Activated CD4-positive, alpha-beta memory T cell treated with anti-CD3 and anti-CD28 coated beads, Interleukin-2, amount 10 ng/mL, durations not matched to agents 7 days and 5 days (primary cell): ENCODE data around the gene KCNQ5. TPM values are rescaled to one million over a fixed set of nuclear protein-coding genes. Genes with fewer than 3 reads are reported as not detected.

ENCODE experiments used
- CTCF ChIA-PET: fragments of 350-600 bp; sonication (Branson Sonifier 250); formaldehyde crosslinking; loops from one replicate; lab custom pipeline; 2021; ENCODE audit warnings: antibody characterized with exemption, inconsistent platforms; lab: Charles Lee
- POLR2A ChIA-PET: fragments of 350-600 bp; sonication (Branson Sonifier 250); formaldehyde crosslinking; loops from one replicate; lab custom pipeline; 2021; ENCODE audit warnings: antibody characterized with exemption; lab: Charles Lee
- DNase-seq: peaks from one replicate; pipeline ENCODE4 v3.0.0-alpha.2; 2020
- H3K27ac Mint-ChIP-seq: one replicate; pipeline ENCODE4 v1.8.0; 2021; ENCODE audit warnings: mild to moderate bottlenecking, mixed read lengths
- H3K27me3 Mint-ChIP-seq: one replicate; pipeline ENCODE4 v1.8.0; 2021; ENCODE audit warnings: mixed read lengths
- H3K36me3 Mint-ChIP-seq: one replicate; pipeline ENCODE4 v1.8.0; 2021; ENCODE audit warnings: low read depth, mixed read lengths
- H3K4me1 Mint-ChIP-seq: one replicate; pipeline ENCODE4 v1.8.0; 2021; ENCODE audit warnings: mixed read lengths
- H3K4me3 Mint-ChIP-seq: one replicate; pipeline ENCODE4 v1.8.0; 2021; ENCODE audit warnings: mild to moderate bottlenecking, mixed read lengths
- H3K9me3 Mint-ChIP-seq: one replicate; pipeline ENCODE4 v1.8.0; 2021; ENCODE audit warnings: mixed read lengths
- total RNA-seq, 2 experiments: library from RNA; stranded (reverse); gene quantifications; one replicate each; pipeline ENCODE4 v1.2.3, GENCODE V29; 2021

Gene KCNQ5
- total RNA-seq, 2 experiments from 2014 or later, result 4.3 to 4.7 TPM

- POLR2A ChIA-PET, result no interaction called here
- Mint-ChIP-seq H3K27ac (no peak overlapping the region), H3K27me3 (no peaks in the 10 kb centered on the region), H3K36me3 (no peaks in the 10 kb centered on the region), H3K4me3 (no peak overlapping the region), H3K4me1 (peaks cover 3% of the 10 kb centered on the region), H3K9me3 (no peaks in the 10 kb centered on the region)
- CTCF ChIA-PET, result no interaction called here
- no peak for DNase-seq
Measured at GRCh38 chr6:72665599-72665998, 43.7 kb downstream of the KCNQ5 start.

- ChIA-PET CTCF (no interaction called here), POLR2A (no interaction called here)
- Mint-ChIP-seq H3K4me3 (no peak overlapping the region), H3K9me3 (no peaks in the 10 kb centered on the region), H3K27me3 (no peaks in the 10 kb centered on the region), H3K36me3 (no peaks in the 10 kb centered on the region), H3K4me1 (peaks cover 5% of the 10 kb centered on the region), H3K27ac (no peak overlapping the region)
- no peak for DNase-seq
Measured at GRCh38 chr6:72669324-72669723, 47.5 kb downstream of the KCNQ5 start.

- no peak for DNase-seq
- ChIA-PET POLR2A (no interaction called here), CTCF (no interaction called here)
- H3K27me3 Mint-ChIP-seq, result no peaks in the 10 kb centered on the region
- H3K9me3 Mint-ChIP-seq, result no peaks in the 10 kb centered on the region
- no peaks in the 10 kb centered on the region for H3K36me3 Mint-ChIP-seq
- H3K27ac Mint-ChIP-seq, result no peak overlapping the region
- peaks cover 5% of the 10 kb centered on the region for H3K4me1 Mint-ChIP-seq
- H3K4me3 Mint-ChIP-seq, result no peak overlapping the region
Measured at GRCh38 chr6:72672906-72673305, 51.0 kb downstream of the KCNQ5 start.

- H3K36me3 Mint-ChIP-seq, result no peaks in the 10 kb centered on the region
- H3K27me3 Mint-ChIP-seq, result no peaks in the 10 kb centered on the region
- ChIA-PET POLR2A (no interaction called here), CTCF (no interaction called here)
- peaks cover 2% of the 10 kb centered on the region for H3K4me1 Mint-ChIP-seq
- no peak for DNase-seq
- H3K4me3 Mint-ChIP-seq, result no peak overlapping the region
- H3K27ac Mint-ChIP-seq, result no peak overlapping the region
- H3K9me3 Mint-ChIP-seq, result no peaks in the 10 kb centered on the region
Measured at GRCh38 chr6:72674842-72675241, 53.0 kb downstream of the KCNQ5 start.

GRCh38 chr6:72675396-72675795 lies 53.5 kb downstream of the KCNQ5 start:
- Mint-ChIP-seq H3K4me1 (peaks cover 2% of the 10 kb centered on the region), H3K27ac (no peak overlapping the region), H3K27me3 (no peaks in the 10 kb centered on the region), H3K4me3 (no peak overlapping the region), H3K36me3 (no peaks in the 10 kb centered on the region), H3K9me3 (no peaks in the 10 kb centered on the region)
- no peak for DNase-seq
- POLR2A ChIA-PET, result no interaction called here
- CTCF ChIA-PET, result no interaction called here

- no peak overlapping the region for H3K27ac Mint-ChIP-seq
- H3K4me1 Mint-ChIP-seq, result no peaks in the 10 kb centered on the region
- ChIA-PET POLR2A (no interaction called here), CTCF (interaction anchor here (1.6 kb wide), 1 partner anchor 453 kb away, joined by 3 read pairs; no protein-coding TSS in a partner anchor)
- no peaks in the 10 kb centered on the region for H3K9me3 Mint-ChIP-seq
- H3K27me3 Mint-ChIP-seq, result no peaks in the 10 kb centered on the region
- no peaks in the 10 kb centered on the region for H3K36me3 Mint-ChIP-seq
- no peak overlapping the region for H3K4me3 Mint-ChIP-seq
- DNase-seq, result no peak
Measured at GRCh38 chr6:72676995-72677394, 55.1 kb downstream of the KCNQ5 start.

- H3K27me3 Mint-ChIP-seq, result no peaks in the 10 kb centered on the region
- H3K27ac Mint-ChIP-seq, result no peak overlapping the region
- CTCF ChIA-PET, result interaction anchor here (1.6 kb wide), 1 partner anchor 452 kb away, joined by 3 read pairs; no protein-coding TSS in a partner anchor
- POLR2A ChIA-PET, result no interaction called here
- no peaks in the 10 kb centered on the region for H3K36me3 Mint-ChIP-seq
- no peak for DNase-seq
- no peaks in the 10 kb centered on the region for H3K9me3 Mint-ChIP-seq
- no peaks in the 10 kb centered on the region for H3K4me1 Mint-ChIP-seq
- no peak overlapping the region for H3K4me3 Mint-ChIP-seq
Measured at GRCh38 chr6:72677740-72678139, 55.9 kb downstream of the KCNQ5 start.

GRCh38 chr6:72683797-72684196 lies 61.9 kb downstream of the KCNQ5 start:
- ChIA-PET CTCF (interaction anchor here (0.7 to 1.3 kb wide), 2 partner anchors 16 to 20 kb away, joined by 3 to 4 read pairs; no protein-coding TSS in a partner anchor), POLR2A (interaction anchor here (0.8 kb wide), 1 partner anchor 847 kb away, joined by 3 read pairs; no protein-coding TSS in a partner anchor)
- H3K9me3 Mint-ChIP-seq, result no peaks in the 10 kb centered on the region
- H3K36me3 Mint-ChIP-seq, result no peaks in the 10 kb centered on the region
- DNase-seq, result no peak
- H3K4me1 Mint-ChIP-seq, result peaks cover 7% of the 10 kb centered on the region
- H3K27me3 Mint-ChIP-seq, result no peaks in the 10 kb centered on the region
- no peak overlapping the region for H3K27ac Mint-ChIP-seq
- no peak overlapping the region for H3K4me3 Mint-ChIP-seq

- H3K4me1 Mint-ChIP-seq, result no peaks in the 10 kb centered on the region
- DNase-seq, result no peak
- H3K9me3 Mint-ChIP-seq, result no peaks in the 10 kb centered on the region
- peaks cover 2% of the 10 kb centered on the region for H3K36me3 Mint-ChIP-seq
- no peaks in the 10 kb centered on the region for H3K27me3 Mint-ChIP-seq
- ChIA-PET CTCF (interaction anchor here (1.3 kb wide), 1 partner anchor 73 kb away, joined by 3 read pairs; no protein-coding TSS in a partner anchor), POLR2A (no interaction called here)
- no peak overlapping the region for H3K27ac Mint-ChIP-seq
- H3K4me3 Mint-ChIP-seq, result no peak overlapping the region
Measured at GRCh38 chr6:72689107-72689954, 67.5 kb downstream of the KCNQ5 start.

GRCh38 chr6:72691249-72691648 lies 69.4 kb downstream of the KCNQ5 start:
- ChIA-PET CTCF (no interaction called here), POLR2A (no interaction called here)
- Mint-ChIP-seq H3K4me1 (no peaks in the 10 kb centered on the region), H3K4me3 (no peak overlapping the region), H3K36me3 (peaks cover 2% of the 10 kb centered on the region), H3K27ac (no peak overlapping the region), H3K9me3 (no peaks in the 10 kb centered on the region), H3K27me3 (no peaks in the 10 kb centered on the region)
- DNase-seq, result no peak

GRCh38 chr6:72696055-72696454 lies 74.2 kb downstream of the KCNQ5 start:
- DNase-seq, result no peak
- no peaks in the 10 kb centered on the region for H3K36me3 Mint-ChIP-seq
- no peaks in the 10 kb centered on the region for H3K4me1 Mint-ChIP-seq
- POLR2A ChIA-PET, result no interaction called here
- CTCF ChIA-PET, result no interaction called here
- H3K4me3 Mint-ChIP-seq, result no peak overlapping the region
- peaks cover 3% of the 10 kb centered on the region for H3K9me3 Mint-ChIP-seq
- H3K27me3 Mint-ChIP-seq, result no peaks in the 10 kb centered on the region
- H3K27ac Mint-ChIP-seq, result no peak overlapping the region

GRCh38 chr6:72699159-72699558 lies 77.3 kb downstream of the KCNQ5 start:
- no peaks in the 10 kb centered on the region for H3K4me1 Mint-ChIP-seq
- no peaks in the 10 kb centered on the region for H3K36me3 Mint-ChIP-seq
- no peak overlapping the region for H3K27ac Mint-ChIP-seq
- CTCF ChIA-PET, result interaction anchor here (0.8 kb wide), 1 partner anchor 15 kb away, joined by 3 read pairs; no protein-coding TSS in a partner anchor
- H3K9me3 Mint-ChIP-seq, result peaks cover 3% of the 10 kb centered on the region
- H3K27me3 Mint-ChIP-seq, result no peaks in the 10 kb centered on the region
- POLR2A ChIA-PET, result no interaction called here
- DNase-seq, result no peak
- no peak overlapping the region for H3K4me3 Mint-ChIP-seq

- ChIA-PET CTCF (no interaction called here), POLR2A (no interaction called here)
Measured at GRCh38 chr6:72702421-72702820, 80.6 kb downstream of the KCNQ5 start.

More at GRCh38 chr6:72702421-72702820, 80.6 kb downstream of the KCNQ5 start:
- no peaks in the 10 kb centered on the region for H3K27me3 Mint-ChIP-seq
- H3K4me1 Mint-ChIP-seq, result no peaks in the 10 kb centered on the region
- H3K27ac Mint-ChIP-seq, result no peak overlapping the region
- H3K36me3 Mint-ChIP-seq, result no peaks in the 10 kb centered on the region
- H3K9me3 Mint-ChIP-seq, result no peaks in the 10 kb centered on the region
- no peak for DNase-seq
- H3K4me3 Mint-ChIP-seq, result no peak overlapping the region
